CD4-positive, alpha-beta T cell (primary cell): ENCODE results near the gene GPC6. TPM values are rescaled to one million over a fixed set of nuclear protein-coding genes. Genes with fewer than 3 reads are reported as not detected.

Experiments used
- ATAC-seq: fragments of 200-7000 bp; cut with Tn5 transposase; one replicate; pipeline ENCODE4 v1.10.0; 2022; ENCODE audit warnings: mild to moderate bottlenecking; ENCODE audit not compliant: poor library complexity
- CTCF ChIA-PET: fragments of 350-600 bp; sonication (Branson Sonifier 250); formaldehyde crosslinking; loops from one replicate; lab custom pipeline; 2021; ENCODE audit warnings: antibody characterized with exemption, inconsistent platforms; lab: Charles Lee
- POLR2A ChIA-PET: fragments of 350-600 bp; sonication (Branson Sonifier 250); formaldehyde crosslinking; loops from one replicate; lab custom pipeline; 2021; ENCODE audit warnings: antibody characterized with exemption, inconsistent platforms; lab: Charles Lee
- DNase-seq, 14 experiments: peaks; one replicate each; pipeline ENCODE4 v3.0.0-alpha.2; 2013 to 2020; ENCODE audit warnings: mixed read lengths in 2 of 14
- H3K27ac ChIP-seq, 2 donors: one replicate each; pipeline versions ENCODE4 v1.5.1 to v1.7.0; 2013; ENCODE audit warnings: low read length in 2 of 2, low read depth in 1 of 2, mild to moderate bottlenecking in 1 of 2
- H3K27me3 ChIP-seq, 2 experiments: 1 replicate in 1 of 2; 2 replicates in 1 of 2; pipeline versions ENCODE4 v1.6.1 to v1.7.0; 2013; ENCODE audit warnings: low read length in 2 of 2, control low read depth in 1 of 2, mild to moderate bottlenecking in 1 of 2, moderate library complexity in 1 of 2; ENCODE audit not compliant: insufficient read depth in 2 of 2, control insufficient read depth in 1 of 2
- H3K36me3 ChIP-seq: one replicate; pipeline ENCODE4 v1.6.1; 2013; ENCODE audit warnings: low read length, control low read depth; ENCODE audit not compliant: insufficient read depth
- H3K4me1 ChIP-seq: one replicate; pipeline ENCODE4 v1.6.1; 2013; ENCODE audit warnings: low read length, control low read depth; ENCODE audit not compliant: insufficient read depth
- H3K4me3 ChIP-seq: one replicate; pipeline ENCODE4 v1.5.1; 2013; ENCODE audit warnings: mild to moderate bottlenecking, low read length, moderate library complexity
- H3K9me3 ChIP-seq, 2 experiments: 1 replicate in 1 of 2; 2 replicates in 1 of 2; pipeline versions ENCODE4 v1.6.1 to v1.7.0; 2013; ENCODE audit warnings: low read length in 2 of 2, mild to moderate bottlenecking in 2 of 2, control low read depth in 1 of 2, moderate library complexity in 1 of 2; ENCODE audit not compliant: control insufficient read depth in 1 of 2, insufficient read depth in 1 of 2
- H3K27ac Mint-ChIP-seq: one replicate; pipeline ENCODE4 v1.8.0; 2020; ENCODE audit warnings: mixed read lengths
- H3K27me3 Mint-ChIP-seq: one replicate; pipeline ENCODE4 v1.8.0; 2021; ENCODE audit warnings: mixed read lengths
- H3K36me3 Mint-ChIP-seq: one replicate; pipeline ENCODE4 v1.8.0; 2021; ENCODE audit warnings: low read depth, mixed read lengths
- H3K4me1 Mint-ChIP-seq: one replicate; pipeline ENCODE4 v1.8.0; 2021; ENCODE audit warnings: low read depth, mixed read lengths
- H3K4me3 Mint-ChIP-seq: one replicate; pipeline ENCODE4 v1.8.0; 2020; ENCODE audit warnings: mild to moderate bottlenecking, mixed read lengths
- H3K9me3 Mint-ChIP-seq: one replicate; pipeline ENCODE4 v1.8.0; 2020; ENCODE audit warnings: mixed read lengths
- CTCF ChIP-seq: fragments of 200-600 bp; IDR thresholded peaks from one replicate; pipeline ENCODE4 v1.8.0; 2022; ENCODE audit warnings: antibody characterized with exemption, mild to moderate bottlenecking
- intact Hi-C, 2 experiments: fragments of 100-400 bp; cut with DNase I in 1 of 2; cut with micrococcal nuclease in 1 of 2; formaldehyde crosslinking; loops; one replicate each; pipeline versions ENCODE4 v1.15.1 to v1.9.0; 2023 to 2025; cut with DNase I, micrococcal nuclease
- total RNA-seq, 174 experiments: library from RNA in 2 of 174; stranded (reverse) in 2 of 174; gene quantifications; one replicate each; pipeline ENCODE4 v1.2.3 and lab custom pipeline; 2021 to 2026

Gene GPC6
- total RNA-seq, 2 experiments from 2014 or later: not detected

DNA sequence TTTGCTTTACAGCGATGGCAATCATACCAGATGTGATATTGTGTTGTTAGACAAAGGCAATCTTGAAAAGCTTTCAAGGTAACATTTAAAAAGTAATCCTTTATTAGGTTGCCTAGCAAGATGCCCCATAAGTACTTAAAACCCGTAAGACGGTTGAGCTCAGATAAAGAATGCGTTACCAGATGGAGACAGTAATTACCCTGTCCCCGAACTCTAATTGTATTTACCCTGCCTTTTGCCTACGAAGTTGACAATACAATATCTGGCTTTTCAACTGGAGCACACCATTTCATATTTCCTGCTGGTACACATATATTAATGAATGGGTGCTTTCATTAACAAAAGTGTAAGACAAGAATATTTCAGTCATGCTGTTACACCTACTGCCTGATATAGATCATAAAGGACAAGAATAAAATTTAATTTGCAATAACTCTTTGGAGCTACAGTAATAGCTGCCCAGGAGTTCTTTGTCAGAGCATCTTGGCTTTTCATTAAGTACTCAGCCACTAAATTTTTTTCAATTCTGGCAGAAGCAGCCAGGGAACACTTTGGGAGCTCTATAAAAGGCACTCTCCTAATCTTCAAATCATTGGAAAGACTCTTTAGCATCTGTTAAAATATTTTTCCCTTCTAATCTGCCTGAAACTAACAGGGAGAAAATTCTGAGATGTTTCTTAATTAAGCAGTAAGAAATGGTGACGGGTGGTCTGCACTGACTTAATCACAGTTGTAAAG is 1189.1 kb downstream of the GPC6 start:
- Mint-ChIP-seq H3K27ac (no peak overlapping the region), H3K36me3 (peaks cover 9% of the 10 kb centered on the region), H3K4me3 (no peak overlapping the region), H3K27me3 (peaks cover 28% of the 10 kb centered on the region), H3K9me3 (peaks cover 9% of the 10 kb centered on the region), H3K4me1 (peaks cover 24% of the 10 kb centered on the region)
- H3K27me3 ChIP-seq: no peaks in the 10 kb centered on the region
- ATAC-seq (no peak), DNase-seq (no peak)
- no peak overlapping the region for H3K4me3 ChIP-seq
- H3K36me3 ChIP-seq: no peaks in the 10 kb centered on the region
- intact Hi-C loops: no loop called here
- no peak for TF ChIP-seq CTCF
- no peaks in the 10 kb centered on the region for H3K9me3 ChIP-seq
- CTCF ChIA-PET: interaction anchor here (0.7 kb wide), 1 partner anchor 9 kb away, joined by 3 read pairs; no protein-coding TSS in a partner anchor
- POLR2A ChIA-PET: no interaction called here
- H3K27ac ChIP-seq: no peak overlapping the region
- peaks cover 2% of the 10 kb centered on the region for H3K4me1 ChIP-seq

- Mint-ChIP-seq H3K27me3 (peaks cover 25% of the 10 kb centered on the region), H3K4me1 (peaks cover 24% of the 10 kb centered on the region), H3K27ac (no peak overlapping the region), H3K9me3 (peaks cover 10% of the 10 kb centered on the region), H3K36me3 (peaks cover 9% of the 10 kb centered on the region), H3K4me3 (no peak overlapping the region)
- no peak for TF ChIP-seq CTCF
- H3K4me3 ChIP-seq: no peak overlapping the region
- H3K9me3 ChIP-seq: no peaks in the 10 kb centered on the region
- DNase-seq (no peak), ATAC-seq (no peak)
- intact Hi-C loops: no loop called here
- H3K4me1 ChIP-seq: peaks cover 2% of the 10 kb centered on the region
- H3K27me3 ChIP-seq: peaks cover 0 to 2% of the 10 kb centered on the region in 2 experiments
- ChIA-PET CTCF (no interaction called here), POLR2A (no interaction called here)
- no peaks in the 10 kb centered on the region for H3K36me3 ChIP-seq
- no peak overlapping the region for H3K27ac ChIP-seq
These were observed 1190.0 kb downstream of the GPC6 start for GRCh38 chr13:94416454-94417080.

DNA sequence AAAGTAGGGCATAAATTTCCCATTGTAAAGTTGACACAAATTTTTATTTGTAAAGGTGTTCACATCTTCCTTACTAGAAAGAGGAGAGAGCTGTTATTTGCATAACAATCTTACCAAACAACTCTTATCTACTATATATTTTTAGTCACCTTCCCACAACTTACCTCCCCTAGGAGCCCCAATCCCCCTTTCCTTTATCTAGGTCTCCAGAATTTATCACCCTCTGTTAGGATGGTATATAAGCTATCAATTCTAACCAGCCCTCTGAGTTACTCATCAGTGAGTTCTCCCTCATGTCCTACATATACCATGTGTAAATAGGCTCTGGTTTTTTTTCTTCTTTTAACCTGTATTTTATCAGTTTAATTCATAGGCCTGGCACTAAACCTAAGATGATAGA is 1190.7 kb downstream of the GPC6 start:
- ChIA-PET POLR2A (no interaction called here), CTCF (no interaction called here)
- Mint-ChIP-seq H3K36me3 (peaks cover 9% of the 10 kb centered on the region), H3K4me1 (peaks cover 24% of the 10 kb centered on the region), H3K27me3 (peaks cover 18% of the 10 kb centered on the region), H3K9me3 (peaks cover 11% of the 10 kb centered on the region), H3K27ac (no peak overlapping the region), H3K4me3 (no peak overlapping the region)
- ATAC-seq: no peak
- TF ChIP-seq CTCF: no peak
- Histone ChIP-seq H3K27ac (no peak overlapping the region), H3K27me3 (peaks cover 0 to 2% of the 10 kb centered on the region in 2 experiments), H3K9me3 (no peaks in the 10 kb centered on the region), H3K4me3 (no peak overlapping the region), H3K36me3 (no peaks in the 10 kb centered on the region), H3K4me1 (peaks cover 2% of the 10 kb centered on the region)
- intact Hi-C loops: no loop called here
- DNase-seq: no peak
